SU-DHL-6 (cell line): ENCODE results near the gene SRPK2.
"Not testable (repeated sequence)": the region's sequence is repeated elsewhere in the genome, so short reads cannot be mapped to it uniquely, and the experiment has no call there.

Experiments
- CTCF ChIP-seq: fragments of 200-600 bp; sonication (generic); IDR thresholded peaks from one replicate; pipeline ENCODE4 v1.5.1; 2017; ENCODE audit warnings: antibody characterized with exemption, mild to moderate bottlenecking, low read length, moderate library complexity; ENCODE audit not compliant: insufficient read depth, poor library complexity, severe bottlenecking
- EZH2phosphoT487 ChIP-seq: fragments of 200-600 bp; sonication (generic), shearing (Covaris generic); conservative IDR thresholded peaks from 2 replicates; pipeline ENCODE4 v1.6.1; 2018; ENCODE audit warnings: mild to moderate bottlenecking, antibody characterized with exemption, low read length, moderate library complexity, mixed read lengths

- not testable (repeated sequence) for TF ChIP-seq CTCF, EZH2phosphoT487
Measured at GRCh38 chr7:105332661-105333060, 56.1 kb downstream of the SRPK2 start.
